ENCODE results near the gene PIEZO2.

The PIEZO2 gene

GRCh38 chr18:11055721-11056120 lies 93.6 kb downstream of the PIEZO2 start:
- DNase-seq, result no peak

GRCh38 chr18:11054497-11054896 lies 94.9 kb downstream of the PIEZO2 start:
- DNase-seq, result no peak

GRCh38 chr18:11053293-11053692 lies 96.1 kb downstream of the PIEZO2 start:
- no peak for DNase-seq

- no peak for DNase-seq
These were observed 96.6 kb downstream of the PIEZO2 start for GRCh38 chr18:11052800-11053199.

- no peak for DNase-seq
These were observed 97.9 kb downstream of the PIEZO2 start for GRCh38 chr18:11051462-11051861.

GRCh38 chr18:11050966-11051365 lies 98.4 kb downstream of the PIEZO2 start:
- no peak for DNase-seq

GRCh38 chr18:11047817-11048216 lies 101.6 kb downstream of the PIEZO2 start:
- DNase-seq, result no peak

GRCh38 chr18:11047156-11047555 lies 102.2 kb downstream of the PIEZO2 start:
- DNase-seq, result no peak

- DNase-seq, result no peak
These were observed 103.2 kb downstream of the PIEZO2 start for GRCh38 chr18:11046140-11046539.

GRCh38 chr18:11043694-11044093 lies 105.7 kb downstream of the PIEZO2 start:
- DNase-seq, result no peak

GRCh38 chr18:11042247-11042646 lies 107.1 kb downstream of the PIEZO2 start:
- no peak for DNase-seq

GRCh38 chr18:11040823-11041656 lies 108.3 kb downstream of the PIEZO2 start:
- DNase-seq, result no peak

- no peak for DNase-seq
These were observed 109.0 kb downstream of the PIEZO2 start for GRCh38 chr18:11040359-11040758.

GRCh38 chr18:11037533-11038240 lies 111.7 kb downstream of the PIEZO2 start:
- no peak for DNase-seq

- DNase-seq, result no peak
These were observed 113.4 kb downstream of the PIEZO2 start for GRCh38 chr18:11035814-11036495.

- no peak for DNase-seq
These were observed 114.0 kb downstream of the PIEZO2 start for GRCh38 chr18:11035376-11035775.

GRCh38 chr18:11034884-11035283 lies 114.5 kb downstream of the PIEZO2 start:
- no peak for DNase-seq

GRCh38 chr18:11033503-11033902 lies 115.9 kb downstream of the PIEZO2 start:
- no peak for DNase-seq

- no peak for DNase-seq
These were observed 117.4 kb downstream of the PIEZO2 start for GRCh38 chr18:11031966-11032365.

GRCh38 chr18:11029021-11029420 lies 120.3 kb downstream of the PIEZO2 start:
- DNase-seq, result no peak

GRCh38 chr18:11027862-11028261 lies 121.5 kb downstream of the PIEZO2 start:
- DNase-seq, result no peak

GRCh38 chr18:11025671-11026070 lies 123.7 kb downstream of the PIEZO2 start:
- no peak for DNase-seq

- no peak for DNase-seq
These were observed 124.3 kb downstream of the PIEZO2 start for GRCh38 chr18:11024928-11025669.
